Measurements from ENCODE around the gene UBA6.

DNA sequence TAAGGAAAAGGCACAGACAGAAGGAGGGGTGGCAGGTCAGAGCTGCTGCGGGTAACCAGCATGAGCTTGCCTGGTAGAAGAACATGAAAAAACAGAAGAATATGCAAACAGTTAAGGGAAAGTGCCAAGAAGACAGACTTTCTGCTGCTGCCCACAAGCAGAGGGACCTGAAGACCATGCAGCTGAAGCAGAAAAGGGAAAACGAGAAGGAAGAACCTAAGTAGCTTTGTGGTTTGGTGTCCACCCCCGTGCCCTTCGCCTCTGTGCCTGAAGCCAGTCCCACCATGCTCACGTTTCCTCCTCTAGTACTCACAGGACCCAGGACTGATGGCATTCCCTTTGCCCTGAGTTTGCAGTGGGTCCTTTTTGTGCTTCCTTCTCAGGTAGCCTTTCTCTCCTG is 62.8 kb downstream of the UBA6 start:
- no peak for TF ChIP-seq EZH2 (IDR thresholded peaks at IDR 0.05; ENCODE audit: insufficient read depth, low read length)
- TF ChIP-seq, protein P1, sequence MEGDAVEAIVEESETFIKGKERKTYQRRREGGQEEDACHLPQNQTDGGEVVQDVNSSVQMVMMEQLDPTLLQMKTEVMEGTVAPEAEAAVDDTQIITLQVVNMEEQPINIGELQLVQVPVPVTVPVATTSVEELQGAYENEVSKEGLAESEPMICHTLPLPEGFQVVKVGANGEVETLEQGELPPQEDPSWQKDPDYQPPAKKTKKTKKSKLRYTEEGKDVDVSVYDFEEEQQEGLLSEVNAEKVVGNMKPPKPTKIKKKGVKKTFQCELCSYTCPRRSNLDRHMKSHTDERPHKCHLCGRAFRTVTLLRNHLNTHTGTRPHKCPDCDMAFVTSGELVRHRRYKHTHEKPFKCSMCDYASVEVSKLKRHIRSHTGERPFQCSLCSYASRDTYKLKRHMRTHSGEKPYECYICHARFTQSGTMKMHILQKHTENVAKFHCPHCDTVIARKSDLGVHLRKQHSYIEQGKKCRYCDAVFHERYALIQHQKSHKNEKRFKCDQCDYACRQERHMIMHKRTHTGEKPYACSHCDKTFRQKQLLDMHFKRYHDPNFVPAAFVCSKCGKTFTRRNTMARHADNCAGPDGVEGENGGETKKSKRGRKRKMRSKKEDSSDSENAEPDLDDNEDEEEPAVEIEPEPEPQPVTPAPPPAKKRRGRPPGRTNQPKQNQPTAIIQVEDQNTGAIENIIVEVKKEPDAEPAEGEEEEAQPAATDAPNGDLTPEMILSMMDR (IDR thresholded peaks at IDR 0.05; ENCODE audit: insufficient read depth, low read depth, low read length) = no peak

Data from astrocyte (in vitro differentiated cells and primary cell).